ENCODE data around the gene SLC35G6.
A peak's percentile ranks its signal among the peaks of the same experiment; 100 is the strongest.

The SLC35G6 gene

GRCh38 chr17:7502171-7502847, 21.1 kb downstream of the SLC35G6 start:
- DNase-seq (ENCODE audit: low read depth in 2 of 2), result no peak

GRCh38 chr17:7502987-7503386, 21.7 kb downstream of the SLC35G6 start:
- no peak for DNase-seq (ENCODE audit: low read depth in 2 of 2)

- no peak for DNase-seq (ENCODE audit: low read depth in 2 of 2)
Observed at GRCh38 chr17:7503521-7503920, 22.3 kb downstream of the SLC35G6 start.

GRCh38 chr17:7508145-7508544, 26.9 kb downstream of the SLC35G6 start:
- DNase-seq (ENCODE audit: low read depth in 2 of 2), result no peak

GRCh38 chr17:7508846-7509245, 27.6 kb downstream of the SLC35G6 start:
- DNase-seq (ENCODE audit: low read depth in 2 of 2), result no peak

- no peak for DNase-seq (ENCODE audit: low read depth in 2 of 2)
Observed at GRCh38 chr17:7509937-7510336, 28.7 kb downstream of the SLC35G6 start.

GRCh38 chr17:7511108-7511507, 29.9 kb downstream of the SLC35G6 start:
- DNase-seq (ENCODE audit: low read depth in 2 of 2), result no peak

GRCh38 chr17:7512105-7512504, 30.9 kb downstream of the SLC35G6 start:
- DNase-seq (ENCODE audit: low read depth in 2 of 2), result no peak

GRCh38 chr17:7512824-7513540, 31.7 kb downstream of the SLC35G6 start:
- no peak for DNase-seq (ENCODE audit: low read depth in 2 of 2)

GRCh38 chr17:7513850-7514419, 32.7 kb downstream of the SLC35G6 start:
- DNase-seq (ENCODE audit: low read depth in 2 of 2), result no peak

- DNase-seq (ENCODE audit: low read depth in 2 of 2), result no peak
Observed at GRCh38 chr17:7515911-7516610, 34.8 kb downstream of the SLC35G6 start.

GRCh38 chr17:7523033-7523432, 41.8 kb downstream of the SLC35G6 start:
- peak; percentile 13 to 24 for DNase-seq (ENCODE audit: low read depth in 2 of 2)

- no peak for DNase-seq (ENCODE audit: low read depth in 2 of 2)
Observed at GRCh38 chr17:7528842-7529241, 47.6 kb downstream of the SLC35G6 start.

GRCh38 chr17:7530023-7530900, 49.0 kb downstream of the SLC35G6 start:
- DNase-seq (ENCODE audit: low read depth in 2 of 2), result no peak
